ENCODE data around the gene YWHAE.
"Not testable (repeated sequence)": the region's sequence is repeated elsewhere in the genome, so short reads cannot be mapped to it uniquely, and the experiment has no call there.

Gene YWHAE

GRCh38 chr17:1399679-1400512, at the start of gene YWHAE:
Gene YWHAE, minus strand, starts transcription at chr17:1400222. Its CDS starts 112 bp downstream, at chr17:1400110.
- peak; percentile 91 to 99 (median 97) for DNase-seq
- intact Hi-C loops (cut with DNase I), result loop anchor here (10.0 kb wide), 1 partner anchor 55 kb away; the partner anchor contains the start of gene CRK

GRCh38 chr17:1449412-1449967, 49.5 kb upstream of the YWHAE start:
- intact Hi-C loops (cut with DNase I), result no loop called here
- no peak for DNase-seq

GRCh38 chr17:1447052-1447451, 47.0 kb upstream of the YWHAE start:
- intact Hi-C loops (cut with DNase I), result no loop called here

GRCh38 chr17:1446201-1446600, 46.2 kb upstream of the YWHAE start:
- DNase-seq, result no peak
- intact Hi-C loops (cut with DNase I), result no loop called here

More at GRCh38 chr17:1447052-1447451, 47.0 kb upstream of the YWHAE start:
- DNase-seq, result no peak

DNA sequence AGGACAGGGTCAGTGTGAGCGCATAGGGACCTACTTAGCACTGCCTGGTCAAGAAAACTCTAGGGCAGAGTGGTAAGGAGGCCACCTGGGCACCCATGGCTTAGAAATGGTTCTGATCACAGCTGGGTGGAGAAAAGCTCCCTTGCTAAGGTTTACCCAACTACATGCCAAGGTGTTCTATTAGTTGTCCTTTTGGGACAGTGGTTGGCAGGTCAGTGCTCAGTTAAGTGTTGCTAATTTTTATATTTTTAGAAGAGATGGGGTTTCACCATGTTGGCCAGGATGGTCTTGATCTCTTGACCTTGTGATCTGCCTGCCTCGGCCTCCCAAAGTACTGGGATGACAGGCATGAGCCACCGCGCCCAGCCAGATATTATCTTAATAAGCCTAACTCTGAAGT, 45.7 kb upstream of the YWHAE start:
- DNase-seq; intact Hi-C loops (cut with DNase I): not testable (repeated sequence)

DNA sequence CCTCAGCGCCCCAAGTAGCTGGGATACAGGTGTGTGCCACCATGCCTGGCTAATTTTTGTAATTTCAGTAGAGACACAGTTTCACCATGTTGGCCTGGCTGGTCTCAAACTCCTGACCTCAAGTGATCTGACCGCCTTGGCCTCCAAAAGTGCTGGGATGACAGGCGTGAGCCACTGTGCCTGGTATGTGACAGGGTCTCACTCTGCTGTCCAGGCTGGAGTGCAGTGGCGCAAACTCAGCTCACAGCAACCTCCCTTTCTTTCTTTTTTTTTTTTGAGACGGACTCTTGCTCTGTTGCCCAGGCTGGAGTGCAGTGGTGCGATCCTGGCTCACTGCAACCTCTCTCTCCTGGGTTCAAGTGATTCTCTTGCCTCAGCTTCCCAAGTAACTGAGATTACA, 42.7 kb upstream of the YWHAE start:
- DNase-seq; intact Hi-C loops (cut with DNase I): not testable (repeated sequence)

GRCh38 chr17:1442187-1442586, 42.2 kb upstream of the YWHAE start:
- intact Hi-C loops (cut with DNase I), result no loop called here

DNA sequence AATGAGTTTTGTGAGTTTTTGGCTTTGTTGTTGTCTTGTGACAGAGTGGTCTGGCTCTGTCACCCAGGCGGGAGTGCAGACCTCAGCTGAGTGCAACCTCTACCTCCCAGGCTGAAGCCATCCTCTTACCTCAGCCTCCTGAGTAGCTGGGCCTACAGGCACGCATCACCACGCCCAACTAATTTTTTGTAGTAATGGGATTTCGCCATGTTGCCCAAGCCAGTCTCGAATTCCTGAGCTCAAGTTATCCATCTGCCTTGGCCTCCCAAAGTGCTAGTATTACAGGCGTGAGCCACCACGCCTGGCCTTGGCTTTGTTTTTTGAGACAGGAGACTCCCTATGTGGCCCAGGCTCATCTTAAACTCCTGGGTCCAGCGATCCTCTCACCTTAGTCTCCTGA, 40.9 kb upstream of the YWHAE start:
- DNase-seq, result no peak
- intact Hi-C loops (cut with DNase I), result no loop called here

More at GRCh38 chr17:1442187-1442586, 42.2 kb upstream of the YWHAE start:
- no peak for DNase-seq

DNA sequence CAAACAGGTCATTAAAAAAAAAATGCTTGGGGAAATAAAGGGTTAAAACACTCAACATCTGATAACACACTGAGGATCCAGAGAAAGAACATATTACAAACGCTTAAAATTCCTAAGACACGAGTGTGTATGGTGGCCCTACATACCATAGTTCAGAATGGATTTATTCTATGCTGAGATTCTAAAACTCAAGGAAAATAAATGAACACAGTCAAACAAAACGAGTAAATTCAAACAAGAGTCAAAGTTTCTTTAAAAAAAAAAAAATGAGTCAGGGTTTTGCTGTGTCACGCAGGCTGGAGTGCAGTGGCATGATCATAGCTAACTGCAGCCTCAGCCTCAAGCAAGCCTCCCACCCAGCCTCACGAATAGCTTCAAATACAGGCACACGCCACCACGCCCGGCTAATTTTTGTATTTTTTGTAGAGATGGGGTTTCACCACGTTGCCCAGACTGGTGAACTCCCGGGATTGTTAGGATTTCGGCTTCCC, 38.6 kb upstream of the YWHAE start:
- DNase-seq, result peak in 3 of 42 donors; percentile 20 to 52 (median 35)
- intact Hi-C loops (cut with DNase I), result no loop called here

GRCh38 chr17:1435326-1435725, 35.3 kb upstream of the YWHAE start:
- intact Hi-C loops (cut with DNase I), result no loop called here
- DNase-seq, result no peak

GRCh38 chr17:1434150-1434549, 34.1 kb upstream of the YWHAE start:
- no peak for DNase-seq
- intact Hi-C loops (cut with DNase I), result no loop called here

DNA sequence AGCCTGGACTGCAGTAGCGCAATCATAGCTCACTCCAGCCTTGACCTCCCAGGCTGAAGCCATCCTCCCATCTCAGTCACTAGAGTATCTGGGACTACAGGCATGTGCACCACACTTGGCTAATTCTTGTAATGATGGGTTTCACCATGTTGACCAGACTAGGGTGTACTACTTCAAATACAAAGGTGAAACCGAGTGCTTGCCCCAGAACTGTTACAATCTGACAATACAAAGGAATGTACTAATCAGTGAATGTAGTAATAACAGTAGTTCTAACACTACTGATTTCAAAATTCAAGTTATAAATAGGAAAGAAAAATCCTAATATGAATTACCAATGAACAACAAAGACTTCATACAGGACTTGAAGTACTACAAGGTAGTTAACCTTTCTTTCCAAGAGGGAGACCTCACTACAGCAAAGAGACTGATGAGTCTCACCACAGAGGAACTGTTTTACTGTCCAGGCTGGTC, 31.6 kb upstream of the YWHAE start:
- intact Hi-C loops (cut with DNase I), result no loop called here
- DNase-seq, result no peak

DNA sequence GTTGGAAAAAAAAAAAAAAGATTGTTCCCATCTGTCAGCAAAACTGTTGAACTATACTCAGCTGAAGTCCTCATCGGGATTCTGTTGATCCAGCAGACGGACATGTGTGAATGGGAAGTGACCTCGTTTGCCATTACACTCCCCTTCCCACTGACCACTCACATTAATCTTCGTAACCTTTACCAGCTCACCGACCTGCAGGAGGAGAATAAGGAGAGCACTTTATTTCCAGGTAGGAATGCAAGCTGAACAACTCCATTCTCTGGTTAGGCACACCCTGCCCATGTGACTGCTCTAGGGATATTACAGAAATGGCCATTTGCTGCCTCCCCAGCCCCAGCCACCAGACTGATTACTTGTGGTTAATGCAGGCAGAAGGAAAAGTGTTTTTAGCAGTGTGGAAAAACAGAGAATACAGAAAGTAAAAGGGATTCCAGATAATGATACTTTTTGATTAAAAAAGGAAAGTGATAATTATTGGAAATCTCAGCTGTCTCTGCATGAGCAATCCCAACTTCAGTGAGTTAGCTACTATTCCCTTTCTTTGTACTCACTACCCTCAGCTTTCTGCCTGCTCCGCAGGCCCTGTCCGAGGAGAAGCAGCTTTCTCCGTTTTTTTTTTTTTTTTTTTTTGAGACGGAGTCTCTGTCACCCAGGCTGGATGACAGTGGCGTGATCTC, 23.6 kb upstream of the YWHAE start:
- DNase-seq, result no peak
- intact Hi-C loops (cut with DNase I), result no loop called here

DNA sequence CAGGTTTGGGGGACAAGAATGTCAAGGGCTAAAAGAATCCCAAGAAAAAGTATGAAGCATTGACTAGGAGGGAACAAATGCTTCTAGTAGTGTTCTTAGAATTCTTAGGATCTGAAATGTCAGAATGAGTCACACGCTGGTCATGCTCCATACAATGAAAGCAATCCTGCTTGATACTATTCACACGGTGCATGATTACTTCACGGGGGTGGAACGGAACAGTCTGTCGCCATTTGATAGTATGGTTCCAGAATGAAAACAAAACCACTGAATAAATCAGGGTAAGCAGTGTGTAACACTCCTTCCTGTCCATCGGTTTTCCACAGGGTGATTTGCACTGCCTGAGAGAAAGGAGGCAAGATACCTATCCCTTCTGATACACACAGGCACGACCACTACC, 22.9 kb upstream of the YWHAE start:
- intact Hi-C loops (cut with DNase I), result no loop called here
- peak in 23 of 42 donors; percentile 9 to 67 (median 27) for DNase-seq

GRCh38 chr17:1421470-1421869, 21.4 kb upstream of the YWHAE start:
- no peak for DNase-seq
- intact Hi-C loops (cut with DNase I), result no loop called here

- no peak for DNase-seq
- intact Hi-C loops (cut with DNase I), result no loop called here
Observed at GRCh38 chr17:1420981-1421380, 21.0 kb upstream of the YWHAE start.

- intact Hi-C loops (cut with DNase I), result no loop called here
- DNase-seq, result no peak
Observed at GRCh38 chr17:1420163-1420562, 20.1 kb upstream of the YWHAE start.

- intact Hi-C loops (cut with DNase I); DNase-seq: not testable (repeated sequence)
Observed at GRCh38 chr17:1418476-1418875, 18.5 kb upstream of the YWHAE start.

DNA sequence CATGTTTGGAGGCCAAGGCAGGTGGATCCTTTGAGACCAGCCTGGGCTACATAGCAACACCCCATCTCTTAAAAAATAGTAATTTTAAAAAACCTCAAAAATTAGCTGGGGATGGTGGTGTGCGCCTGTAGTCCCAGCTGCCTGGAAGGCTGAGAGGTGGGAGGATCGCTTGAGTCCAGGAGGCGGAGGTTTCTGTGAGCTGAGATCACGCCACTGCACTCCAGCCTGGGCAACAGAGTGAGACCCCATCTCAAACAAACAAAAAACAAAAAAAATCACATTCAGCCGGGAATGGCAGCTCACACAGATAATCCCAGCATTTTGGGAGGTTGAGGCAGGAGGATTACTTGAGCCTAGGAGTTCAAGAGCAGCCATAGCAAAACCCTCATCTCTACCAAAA, 16.4 kb upstream of the YWHAE start:
- no peak for DNase-seq
- intact Hi-C loops (cut with DNase I), result no loop called here

DNA sequence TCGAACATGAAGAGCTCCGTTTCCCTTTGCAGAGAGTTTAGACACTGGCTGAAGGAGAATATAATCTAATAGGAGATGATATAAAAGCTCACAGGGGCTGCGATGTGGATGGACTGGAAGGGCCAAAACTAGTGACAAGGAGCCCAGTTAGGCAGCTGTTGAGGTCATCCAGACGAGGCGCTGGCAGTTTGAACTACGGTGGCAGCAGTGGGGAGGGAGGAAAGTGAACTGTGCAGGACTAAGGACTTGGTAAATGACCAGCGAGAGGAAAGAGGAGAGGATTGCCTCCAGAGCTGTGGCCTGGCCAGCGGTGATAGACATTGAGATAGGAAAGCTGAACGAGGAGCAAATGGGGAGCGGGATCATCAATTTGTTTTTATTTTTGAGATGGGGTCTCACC, 14.6 kb upstream of the YWHAE start:
- DNase-seq, result no peak
- intact Hi-C loops (cut with DNase I), result no loop called here

All from head of caudate nucleus (tissue), 42 donors.